ENCODE measurements around the gene SLC6A18. TPM values are rescaled to one million over a fixed set of nuclear protein-coding genes. Genes with fewer than 3 reads are reported as not detected.

SLC6A18 gene
- polyA plus RNA-seq, 1 experiment = not detected

DNA sequence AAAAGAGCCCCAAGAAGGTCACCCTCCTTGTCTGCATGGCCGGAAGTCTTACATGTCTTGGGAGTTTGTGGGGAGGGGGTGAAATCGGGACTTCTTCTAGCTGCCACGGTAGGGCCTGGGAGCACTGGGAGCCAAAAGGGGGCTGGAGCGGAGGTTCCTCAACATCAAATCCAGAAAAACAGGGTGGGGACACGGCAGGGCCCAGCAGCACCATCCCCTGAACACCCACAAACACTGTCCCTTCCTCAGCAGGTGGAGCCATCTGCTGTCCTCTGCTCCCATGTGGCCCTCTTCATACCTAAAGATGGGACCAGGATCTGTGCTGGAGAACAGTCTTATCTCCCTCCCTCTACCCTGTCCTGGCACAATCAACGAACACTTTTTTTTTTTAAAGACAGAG lies 67.0 kb downstream of the SLC6A18 start:
- Histone ChIP-seq H3K27me3 (ENCODE audit: control insufficient read depth, insufficient read depth, low read length) (peaks cover 4% of the 10 kb centered on the region; the same call in 1 of the 2 replicates), H3K36me3 (ENCODE audit: control insufficient read depth, insufficient read depth, low read length) (no peaks in the 10 kb centered on the region), H3K4me3 (ENCODE audit: low read depth, low read length) (no peak overlapping the region)
- POLR2A ChIA-PET = no interaction called here
- TF ChIP-seq, protein P1, sequence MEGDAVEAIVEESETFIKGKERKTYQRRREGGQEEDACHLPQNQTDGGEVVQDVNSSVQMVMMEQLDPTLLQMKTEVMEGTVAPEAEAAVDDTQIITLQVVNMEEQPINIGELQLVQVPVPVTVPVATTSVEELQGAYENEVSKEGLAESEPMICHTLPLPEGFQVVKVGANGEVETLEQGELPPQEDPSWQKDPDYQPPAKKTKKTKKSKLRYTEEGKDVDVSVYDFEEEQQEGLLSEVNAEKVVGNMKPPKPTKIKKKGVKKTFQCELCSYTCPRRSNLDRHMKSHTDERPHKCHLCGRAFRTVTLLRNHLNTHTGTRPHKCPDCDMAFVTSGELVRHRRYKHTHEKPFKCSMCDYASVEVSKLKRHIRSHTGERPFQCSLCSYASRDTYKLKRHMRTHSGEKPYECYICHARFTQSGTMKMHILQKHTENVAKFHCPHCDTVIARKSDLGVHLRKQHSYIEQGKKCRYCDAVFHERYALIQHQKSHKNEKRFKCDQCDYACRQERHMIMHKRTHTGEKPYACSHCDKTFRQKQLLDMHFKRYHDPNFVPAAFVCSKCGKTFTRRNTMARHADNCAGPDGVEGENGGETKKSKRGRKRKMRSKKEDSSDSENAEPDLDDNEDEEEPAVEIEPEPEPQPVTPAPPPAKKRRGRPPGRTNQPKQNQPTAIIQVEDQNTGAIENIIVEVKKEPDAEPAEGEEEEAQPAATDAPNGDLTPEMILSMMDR (IDR thresholded peaks at IDR 0.05; ENCODE audit: insufficient read depth, low read depth, low read length) = no peak
- DNase-seq (ENCODE audit: low read depth) = no peak
- CTCF ChIA-PET = no interaction called here

DNA sequence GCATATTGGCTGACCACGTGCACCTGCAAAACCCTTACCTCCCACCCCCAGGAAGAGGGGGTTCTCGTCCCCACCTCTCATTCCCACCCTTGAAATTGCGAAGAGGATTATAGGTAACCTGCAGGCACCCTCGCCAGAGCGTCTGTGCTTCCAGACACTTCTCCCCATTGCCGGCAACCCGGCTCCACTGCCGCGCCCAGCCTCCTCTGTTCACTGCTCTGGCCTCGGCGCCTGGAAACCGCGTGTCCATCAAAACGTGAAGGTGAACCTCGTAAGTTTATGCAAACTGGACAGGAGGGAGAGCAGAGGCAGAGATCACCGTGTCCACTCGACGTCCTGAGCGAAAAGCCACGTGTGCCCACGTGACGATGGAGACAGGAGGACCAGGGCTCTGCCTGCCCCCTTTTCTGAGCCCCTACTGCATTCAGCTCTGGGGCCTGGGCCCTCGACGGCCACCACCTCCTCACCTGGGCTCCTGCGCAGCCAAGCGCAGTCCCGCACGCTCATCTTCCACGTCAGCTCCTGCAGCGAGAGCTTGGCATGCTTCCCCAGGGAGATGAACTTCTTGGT lies 67.8 kb downstream of the SLC6A18 start:
- TF ChIP-seq, protein P1 (IDR thresholded peaks at IDR 0.05; ENCODE audit: insufficient read depth, low read depth, low read length) = no peak
- CTCF ChIA-PET = no interaction called here

DNA sequence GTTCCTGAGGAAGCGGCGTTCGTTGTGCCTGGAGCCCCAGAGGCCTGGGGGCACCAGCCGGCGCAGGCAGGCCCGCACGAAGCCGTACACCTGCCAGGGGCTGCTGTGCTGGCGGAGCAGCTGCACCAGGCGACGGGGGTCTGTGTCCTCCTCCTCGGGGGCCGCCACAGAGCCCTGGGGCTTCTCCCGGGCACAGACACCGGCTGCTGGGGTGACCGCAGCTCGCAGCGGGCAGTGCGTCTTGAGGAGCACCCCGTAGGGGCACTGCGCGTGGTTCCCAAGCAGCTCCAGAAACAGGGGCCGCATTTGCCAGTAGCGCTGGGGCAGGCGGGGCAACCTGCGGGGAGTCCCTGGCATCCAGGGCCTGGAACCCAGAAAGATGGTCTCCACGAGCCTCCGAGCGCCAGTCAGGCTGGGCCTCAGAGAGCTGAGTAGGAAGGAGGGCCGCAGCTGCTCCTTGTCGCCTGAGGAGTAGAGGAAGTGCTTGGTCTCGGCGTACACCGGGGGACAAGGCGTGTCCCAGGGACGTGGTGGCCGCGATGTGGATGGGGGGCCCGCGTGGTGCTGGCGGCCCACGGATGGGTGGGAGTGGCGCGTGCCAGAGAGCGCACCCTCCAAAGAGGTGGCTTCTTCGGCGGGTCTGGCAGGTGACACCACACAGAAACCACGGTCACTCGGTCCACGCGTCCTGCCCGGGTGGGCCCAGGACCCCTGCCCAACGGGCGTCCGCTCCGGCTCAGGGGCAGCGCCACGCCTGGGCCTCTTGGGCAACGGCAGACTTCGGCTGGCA lies 68.4 kb downstream of the SLC6A18 start:
- Histone ChIP-seq H3K36me3 (ENCODE audit: control insufficient read depth, insufficient read depth, low read length) (no peaks in the 10 kb centered on the region), H3K4me3 (ENCODE audit: low read depth, low read length) (no peak overlapping the region), H3K27me3 (ENCODE audit: control insufficient read depth, insufficient read depth, low read length) (peaks cover 4% of the 10 kb centered on the region; the same call in 1 of the 2 replicates)
- POLR2A ChIA-PET = no interaction called here
- TF ChIP-seq, protein P1 (IDR thresholded peaks at IDR 0.05; ENCODE audit: insufficient read depth, low read depth, low read length) = no peak
- no peak for DNase-seq (ENCODE audit: low read depth)
- CTCF ChIA-PET = no interaction called here

More for the DNA sequence above, 67.8 kb downstream of the SLC6A18 start:
- H3K36me3 ChIP-seq (ENCODE audit: control insufficient read depth, insufficient read depth, low read length) = no peaks in the 10 kb centered on the region
- H3K27me3 ChIP-seq (ENCODE audit: control insufficient read depth, insufficient read depth, low read length) = peaks cover 4% of the 10 kb centered on the region; the same call in 1 of the 2 replicates
- POLR2A ChIA-PET = no interaction called here
- no peak for DNase-seq (ENCODE audit: low read depth)
- H3K4me3 ChIP-seq (ENCODE audit: low read depth, low read length) = no peak overlapping the region

DNA sequence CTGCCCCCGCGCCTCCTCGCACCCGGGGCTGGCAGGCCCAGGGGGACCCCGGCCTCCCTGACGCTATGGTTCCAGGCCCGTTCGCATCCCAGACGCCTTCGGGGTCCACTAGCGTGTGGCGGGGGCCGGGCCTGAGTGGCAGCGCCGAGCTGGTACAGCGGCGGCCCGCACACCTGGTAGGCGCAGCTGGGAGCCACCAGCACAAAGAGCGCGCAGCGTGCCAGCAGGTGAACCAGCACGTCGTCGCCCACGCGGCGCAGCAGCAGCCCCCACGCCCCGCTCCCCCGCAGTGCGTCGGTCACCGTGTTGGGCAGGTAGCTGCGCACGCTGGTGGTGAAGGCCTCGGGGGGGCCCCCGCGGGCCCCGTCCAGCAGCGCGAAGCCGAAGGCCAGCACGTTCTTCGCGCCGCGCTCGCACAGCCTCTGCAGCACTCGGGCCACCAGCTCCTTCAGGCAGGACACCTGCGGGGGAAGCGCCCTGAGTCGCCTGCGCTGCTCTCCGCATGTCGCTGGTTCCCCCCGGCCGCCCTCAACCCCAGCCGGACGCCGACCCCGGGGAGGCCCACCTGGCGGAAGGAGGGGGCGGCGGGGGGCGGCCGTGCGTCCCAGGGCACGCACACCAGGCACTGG lies 69.1 kb downstream of the SLC6A18 start:
- H3K36me3 ChIP-seq (ENCODE audit: control insufficient read depth, insufficient read depth, low read length) = no peaks in the 10 kb centered on the region
- H3K27me3 ChIP-seq (ENCODE audit: control insufficient read depth, insufficient read depth, low read length) = peaks cover 4% of the 10 kb centered on the region
- ChIA-PET CTCF (no interaction called here), POLR2A (no interaction called here)
- no peak overlapping the region for H3K4me3 ChIP-seq (ENCODE audit: low read depth, low read length)
- no peak for DNase-seq (ENCODE audit: low read depth)
- TF ChIP-seq, protein P1 (IDR thresholded peaks at IDR 0.05; ENCODE audit: insufficient read depth, low read depth, low read length) = no peak
